Adrenal gland (tissue), 5 donors: Measurements from ENCODE around the gene SCAF8.

Experiments
- POLR2A ChIP-seq, 2 donors: fragments of 450-650 bp; IDR thresholded peaks; one replicate each; pipeline ENCODE4 v1.6.1; 2017; ENCODE audit warnings: antibody characterized with exemption in 2 of 2, mild to moderate bottlenecking in 2 of 2, moderate library complexity in 1 of 2
- TF ChIP-seq, protein P1 (sequence below), 6 experiments: fragments of 450-650 bp in 4 of 6; fragments of 200-600 bp in 2 of 6; sonication (generic) in 1 of 6; IDR thresholded peaks; 1 replicate in 5 of 6; 2 replicates in 1 of 6; pipeline versions ENCODE4 v1.5.1 to v1.8.0; 2016 to 2021; ENCODE audit warnings: antibody characterized with exemption in 6 of 6, mild to moderate bottlenecking in 2 of 6, moderate library complexity in 1 of 6
- donor health status: DM: no; HTN: no; CAD: no.

DNA sequence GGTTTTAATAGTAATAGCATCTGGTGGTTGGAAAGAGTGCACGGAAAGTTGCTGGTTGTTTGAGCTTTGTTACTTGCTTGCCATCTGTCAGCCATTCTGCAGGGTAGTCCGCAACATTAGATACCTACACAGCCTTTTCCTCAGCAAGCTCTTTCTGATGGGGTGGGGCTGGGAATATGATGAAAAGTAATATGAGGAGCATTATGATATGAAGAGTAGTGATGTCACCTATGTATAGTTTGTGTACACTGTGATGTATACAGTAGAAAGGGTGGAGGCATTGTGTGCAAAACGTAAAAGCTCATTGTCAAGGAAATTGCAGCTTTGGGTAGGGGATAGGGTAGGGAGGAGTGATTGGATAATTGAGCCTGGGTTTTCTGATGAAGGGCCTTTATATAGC, 16.1 kb downstream of the SCAF8 start:
- TF ChIP-seq, protein P1, sequence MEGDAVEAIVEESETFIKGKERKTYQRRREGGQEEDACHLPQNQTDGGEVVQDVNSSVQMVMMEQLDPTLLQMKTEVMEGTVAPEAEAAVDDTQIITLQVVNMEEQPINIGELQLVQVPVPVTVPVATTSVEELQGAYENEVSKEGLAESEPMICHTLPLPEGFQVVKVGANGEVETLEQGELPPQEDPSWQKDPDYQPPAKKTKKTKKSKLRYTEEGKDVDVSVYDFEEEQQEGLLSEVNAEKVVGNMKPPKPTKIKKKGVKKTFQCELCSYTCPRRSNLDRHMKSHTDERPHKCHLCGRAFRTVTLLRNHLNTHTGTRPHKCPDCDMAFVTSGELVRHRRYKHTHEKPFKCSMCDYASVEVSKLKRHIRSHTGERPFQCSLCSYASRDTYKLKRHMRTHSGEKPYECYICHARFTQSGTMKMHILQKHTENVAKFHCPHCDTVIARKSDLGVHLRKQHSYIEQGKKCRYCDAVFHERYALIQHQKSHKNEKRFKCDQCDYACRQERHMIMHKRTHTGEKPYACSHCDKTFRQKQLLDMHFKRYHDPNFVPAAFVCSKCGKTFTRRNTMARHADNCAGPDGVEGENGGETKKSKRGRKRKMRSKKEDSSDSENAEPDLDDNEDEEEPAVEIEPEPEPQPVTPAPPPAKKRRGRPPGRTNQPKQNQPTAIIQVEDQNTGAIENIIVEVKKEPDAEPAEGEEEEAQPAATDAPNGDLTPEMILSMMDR (IDR thresholded peaks at IDR 0.05) = no peak
- no peak for TF ChIP-seq POLR2A (IDR thresholded peaks at IDR 0.05)
